ENCODE data around the gene STARD13.

STARD13 gene

DNA sequence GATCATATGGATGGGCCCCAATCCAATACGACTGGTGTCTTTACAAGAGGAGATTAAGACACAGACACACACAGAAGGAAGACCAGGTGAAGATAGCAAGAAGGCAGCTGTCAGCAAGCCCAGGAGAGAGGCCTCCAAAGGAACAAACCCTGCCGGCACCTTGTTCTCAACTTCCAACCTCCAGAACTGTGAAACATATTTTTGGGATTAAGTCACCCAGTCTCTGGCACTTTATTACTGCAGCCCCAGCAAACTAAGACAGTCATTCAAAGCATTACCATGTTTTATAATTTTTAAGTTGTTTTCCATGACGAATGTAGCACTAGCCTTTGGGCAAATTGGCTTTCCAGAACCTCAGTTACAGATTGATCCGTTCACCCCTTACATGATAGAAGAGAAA is 11.3 kb downstream of the STARD13 start:
- no peak for DNase-seq

DNA sequence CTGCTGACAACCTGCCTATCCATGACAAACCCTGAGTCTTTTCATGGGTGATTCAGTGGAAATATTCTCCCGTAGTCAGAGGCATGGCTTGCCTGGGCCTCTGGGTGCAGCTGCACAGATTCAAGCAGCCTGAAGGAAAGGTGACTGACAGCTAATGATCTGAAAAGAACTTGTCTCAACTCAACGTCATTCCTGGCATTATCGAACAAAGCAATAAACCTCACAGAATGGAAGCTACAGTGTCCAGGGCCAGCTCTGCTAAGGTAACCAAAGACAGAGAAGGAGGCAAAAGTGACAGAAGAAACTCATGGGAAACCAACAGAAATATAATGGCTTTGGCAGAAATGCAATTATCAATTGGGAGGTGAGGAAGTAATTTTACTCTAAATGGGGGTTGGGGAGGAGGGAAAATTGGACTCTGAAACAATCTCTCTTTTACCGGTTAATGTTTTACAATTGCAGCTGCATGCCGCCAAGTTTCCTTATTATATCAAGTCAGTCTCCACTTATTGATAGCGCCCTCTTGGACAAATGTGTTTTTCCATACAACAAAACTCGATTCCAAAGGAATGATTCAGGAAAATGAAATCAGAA is 12.9 kb downstream of the STARD13 start:
- no peak for DNase-seq

DNA sequence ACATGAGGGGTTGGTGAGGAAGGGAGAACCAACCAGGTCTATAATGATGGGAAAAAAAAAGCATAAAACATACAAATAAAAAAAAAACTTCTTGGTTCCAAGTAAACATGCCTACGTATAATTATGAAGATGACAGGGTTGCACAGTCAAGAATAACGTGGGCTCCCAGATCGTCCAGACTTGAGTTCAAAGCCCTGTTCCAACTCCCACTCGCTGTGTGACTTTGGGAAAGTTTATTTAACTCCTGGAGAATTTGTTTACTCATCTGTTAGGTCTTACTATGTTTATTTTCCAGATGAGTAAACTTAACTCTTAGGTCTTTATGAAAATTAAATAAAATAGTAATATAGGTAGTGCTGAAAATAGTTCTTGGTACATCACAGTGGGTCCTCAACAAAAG is 13.8 kb downstream of the STARD13 start:
- no peak for DNase-seq

DNA sequence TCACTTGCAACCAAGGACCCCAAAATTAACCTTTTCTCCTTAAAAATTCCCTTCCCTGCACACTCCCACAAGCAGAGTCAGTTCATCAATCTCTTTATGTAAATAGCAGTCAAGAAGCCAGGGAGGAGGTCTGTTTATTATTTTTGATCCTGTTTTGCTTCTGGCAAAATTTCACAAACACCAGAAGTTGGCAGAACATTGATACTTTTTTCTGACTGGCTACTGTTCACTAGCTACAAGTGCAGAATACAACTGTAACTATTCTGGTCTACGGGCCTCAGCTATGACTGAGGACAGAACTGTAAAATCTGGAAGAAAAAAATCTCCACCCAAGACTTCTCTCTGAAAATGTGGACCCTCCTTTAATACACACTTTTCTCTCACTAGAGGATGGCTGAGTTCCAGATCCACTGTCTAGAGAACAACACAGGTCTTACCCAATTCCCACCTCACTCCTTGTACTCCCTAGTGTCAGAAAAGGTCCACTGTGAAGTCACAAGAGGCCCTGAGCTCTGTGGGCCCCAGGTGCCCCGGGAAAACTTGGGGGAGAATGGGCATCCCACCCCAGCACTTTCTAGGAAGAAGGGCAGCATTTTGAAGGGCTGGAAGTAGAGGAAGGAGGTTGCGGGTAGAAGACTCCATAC is 14.5 kb downstream of the STARD13 start:
- DNase-seq, result no peak

DNA sequence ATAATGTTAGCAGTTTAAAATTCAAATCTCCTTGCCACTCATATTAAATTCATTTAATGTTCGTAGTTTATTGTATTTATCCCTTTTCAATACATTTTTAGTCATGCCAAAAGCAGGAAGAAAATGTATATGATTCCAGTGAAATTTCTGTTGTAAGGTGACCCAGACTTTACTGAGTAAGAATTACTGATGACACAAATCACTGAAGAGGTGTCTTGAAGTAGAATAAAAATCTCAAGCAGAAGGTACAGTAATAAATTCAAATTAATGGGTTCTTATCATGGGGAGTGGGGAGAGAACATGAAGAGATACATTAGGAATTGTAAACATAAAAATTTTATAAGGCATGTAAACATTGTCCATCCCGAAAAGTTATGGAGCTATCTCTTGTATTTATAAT is 19.9 kb downstream of the STARD13 start:
- no peak for DNase-seq

DNA sequence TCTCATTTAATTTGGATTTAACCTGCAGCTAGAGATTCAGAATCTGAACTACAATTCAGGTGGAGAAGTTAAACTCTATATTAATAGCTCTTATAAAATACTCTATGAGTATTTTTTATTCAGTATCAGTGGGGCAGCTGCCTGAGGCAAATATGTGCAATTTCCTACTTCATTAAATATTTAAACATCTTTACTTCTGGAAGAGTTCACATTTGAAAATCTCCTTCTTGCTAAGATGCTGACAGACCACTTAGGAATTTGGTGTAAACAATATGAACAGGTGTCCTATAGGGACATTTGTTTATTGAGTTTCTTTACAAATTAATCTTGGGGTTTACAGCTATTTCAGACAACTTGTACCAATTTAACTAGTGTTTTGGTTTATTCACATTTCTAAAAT is 20.4 kb downstream of the STARD13 start:
- DNase-seq, result no peak

DNA sequence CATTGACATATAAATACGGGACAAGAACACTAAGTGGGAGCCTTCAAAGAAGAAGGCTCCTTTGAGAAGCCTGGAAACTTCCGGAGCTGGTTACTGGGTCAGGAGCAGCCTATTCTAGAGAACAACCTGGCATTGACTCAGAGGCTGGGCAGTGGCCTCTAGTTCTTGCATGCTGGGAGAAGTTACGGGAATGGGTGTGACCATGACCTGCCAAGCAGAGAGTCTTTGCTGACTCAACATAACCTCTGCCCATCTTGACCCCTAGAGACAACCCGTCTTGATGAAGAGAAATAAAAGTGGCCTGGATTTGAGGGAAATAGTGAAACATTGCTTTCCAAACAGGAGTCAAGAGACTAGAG is 21.0 kb downstream of the STARD13 start:
- no peak for DNase-seq

DNA sequence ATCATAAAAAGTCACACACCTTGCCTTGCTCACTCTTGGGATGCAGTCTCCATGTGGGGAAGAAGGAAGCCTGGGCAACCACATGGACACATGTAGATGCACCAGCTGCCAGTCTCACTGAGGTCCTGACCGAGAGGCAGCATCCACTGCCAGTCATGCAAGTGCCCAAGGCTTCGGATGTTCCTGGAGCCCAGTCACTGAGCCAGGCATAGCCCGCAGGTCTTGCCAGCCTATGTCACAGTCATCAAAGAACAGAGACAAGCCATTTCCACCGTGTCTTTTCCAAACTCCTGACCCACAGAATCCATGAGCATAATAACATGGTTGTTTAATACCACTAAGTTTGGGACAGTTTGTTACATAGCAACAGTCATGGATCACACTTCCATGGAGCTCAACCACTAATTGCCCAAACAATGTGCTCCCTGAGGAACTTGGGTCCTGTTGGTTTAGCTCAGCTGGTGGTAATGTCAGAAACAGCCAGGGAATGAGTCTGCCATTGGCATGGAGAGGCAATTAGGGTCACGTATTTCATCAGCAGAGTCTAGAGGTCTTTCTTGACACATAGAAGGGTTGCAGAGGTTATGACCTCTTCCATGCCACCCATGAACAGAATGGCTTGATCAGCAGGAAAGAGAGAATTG is 21.5 kb downstream of the STARD13 start:
- no peak for DNase-seq

DNA sequence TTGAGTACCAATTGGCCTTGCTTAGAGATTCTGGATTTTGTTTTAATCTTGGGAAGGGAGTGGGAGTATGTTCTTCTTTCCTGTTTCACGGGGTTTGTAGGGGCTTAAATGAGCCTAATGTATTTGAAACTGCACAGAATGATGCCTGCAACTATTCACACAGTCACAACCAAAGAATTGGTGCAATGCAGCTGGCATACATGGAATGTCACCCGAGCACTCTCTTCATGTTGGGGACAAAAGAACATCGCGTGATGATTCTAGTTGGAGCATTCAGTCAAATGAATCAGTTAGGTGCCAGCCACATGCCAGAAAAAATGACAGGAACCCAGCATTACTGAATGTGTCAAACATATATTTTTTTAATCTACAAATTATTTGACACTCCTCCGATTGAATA is 22.1 kb downstream of the STARD13 start:
- no peak for DNase-seq

DNA sequence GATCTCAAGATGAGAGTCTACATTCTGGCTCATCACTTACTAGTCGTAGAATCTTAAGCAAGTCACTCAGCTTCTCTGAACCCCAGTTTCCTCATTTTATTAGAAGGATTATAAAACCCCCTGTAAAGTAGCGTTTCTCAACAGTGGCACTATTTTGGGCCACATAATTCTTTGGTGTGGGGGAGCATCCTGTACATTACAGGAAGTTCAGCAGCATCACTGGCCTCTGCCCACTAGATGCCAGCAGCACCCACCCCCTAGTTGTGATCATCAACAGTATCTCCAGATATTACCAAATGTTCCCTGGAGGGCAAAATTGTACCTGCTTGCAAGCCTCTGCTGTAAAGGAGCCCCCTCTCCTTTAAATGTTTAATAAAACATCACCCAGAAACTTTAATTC is 22.6 kb downstream of the STARD13 start:
- peak; percentile 13 for DNase-seq

DNA sequence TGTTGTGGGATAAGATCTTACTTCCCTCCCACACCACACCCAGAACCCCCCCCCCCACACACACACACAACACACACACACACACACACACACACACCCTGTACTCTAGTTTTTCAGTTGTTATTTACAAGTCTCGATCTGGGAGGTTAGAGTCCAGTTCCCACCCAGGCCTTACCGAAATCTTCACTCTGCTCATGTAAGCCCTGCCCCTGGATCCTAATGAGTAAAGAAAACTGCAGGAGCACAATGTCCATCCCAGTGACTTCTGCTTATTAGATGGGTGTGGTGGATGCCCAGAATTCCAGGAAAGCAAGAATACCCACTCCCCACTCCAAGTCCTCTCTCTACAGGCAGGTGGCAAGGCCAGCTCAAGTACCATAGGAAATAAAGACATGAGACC is 23.0 kb downstream of the STARD13 start:
- no peak for DNase-seq

DNA sequence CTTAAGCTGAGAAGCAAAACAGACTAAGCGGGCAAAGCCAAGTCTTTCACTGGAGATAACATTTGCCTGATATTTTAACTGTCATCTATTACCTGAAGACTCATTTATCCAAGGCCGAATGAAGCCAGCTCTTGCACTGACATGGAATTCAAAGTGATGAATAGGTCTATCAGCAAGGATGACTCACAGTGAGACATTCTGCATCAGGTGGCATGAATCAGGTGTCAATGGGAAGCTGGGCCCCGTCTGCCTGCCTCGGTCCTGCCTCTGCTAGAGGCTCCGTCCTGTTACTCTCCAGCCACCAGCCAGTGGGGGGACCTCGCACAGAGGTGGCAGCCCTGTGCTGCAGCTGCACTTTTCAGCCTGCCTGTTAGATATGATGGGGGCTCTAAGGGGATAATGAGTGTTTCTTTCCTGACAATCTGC is 23.5 kb downstream of the STARD13 start:
- no peak for DNase-seq

DNA sequence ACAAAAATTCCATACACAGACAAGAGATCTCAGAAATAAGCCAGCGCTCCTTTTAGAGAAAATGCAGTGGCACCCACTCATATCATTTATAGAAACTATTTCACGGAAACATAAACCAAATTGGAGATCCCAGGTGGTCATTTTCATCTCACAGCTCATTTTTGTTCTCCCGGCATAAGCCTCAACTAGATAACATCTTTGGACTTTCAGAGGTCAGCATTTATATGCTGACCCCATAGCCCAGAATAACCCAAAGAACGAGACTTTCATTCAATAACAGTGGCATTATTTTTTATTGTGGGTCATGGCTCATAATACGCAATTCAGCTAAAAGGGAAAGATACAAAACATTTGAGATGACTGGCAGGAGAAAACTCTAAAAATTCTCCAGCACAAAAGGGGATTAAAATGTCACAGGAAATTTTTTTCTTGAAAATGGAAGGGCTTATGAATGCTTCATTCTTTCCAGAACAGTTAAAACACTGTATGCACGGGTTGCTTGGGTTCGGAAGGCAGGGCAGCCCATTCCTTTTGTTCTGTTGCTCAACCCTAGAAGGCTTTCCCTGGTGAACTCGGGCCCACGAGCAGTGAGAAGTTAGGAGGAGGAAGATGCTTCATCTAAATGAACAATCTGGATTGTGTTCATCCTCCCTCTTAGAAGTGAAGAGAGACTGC is 24.0 kb downstream of the STARD13 start:
- DNase-seq, result no peak

DNA sequence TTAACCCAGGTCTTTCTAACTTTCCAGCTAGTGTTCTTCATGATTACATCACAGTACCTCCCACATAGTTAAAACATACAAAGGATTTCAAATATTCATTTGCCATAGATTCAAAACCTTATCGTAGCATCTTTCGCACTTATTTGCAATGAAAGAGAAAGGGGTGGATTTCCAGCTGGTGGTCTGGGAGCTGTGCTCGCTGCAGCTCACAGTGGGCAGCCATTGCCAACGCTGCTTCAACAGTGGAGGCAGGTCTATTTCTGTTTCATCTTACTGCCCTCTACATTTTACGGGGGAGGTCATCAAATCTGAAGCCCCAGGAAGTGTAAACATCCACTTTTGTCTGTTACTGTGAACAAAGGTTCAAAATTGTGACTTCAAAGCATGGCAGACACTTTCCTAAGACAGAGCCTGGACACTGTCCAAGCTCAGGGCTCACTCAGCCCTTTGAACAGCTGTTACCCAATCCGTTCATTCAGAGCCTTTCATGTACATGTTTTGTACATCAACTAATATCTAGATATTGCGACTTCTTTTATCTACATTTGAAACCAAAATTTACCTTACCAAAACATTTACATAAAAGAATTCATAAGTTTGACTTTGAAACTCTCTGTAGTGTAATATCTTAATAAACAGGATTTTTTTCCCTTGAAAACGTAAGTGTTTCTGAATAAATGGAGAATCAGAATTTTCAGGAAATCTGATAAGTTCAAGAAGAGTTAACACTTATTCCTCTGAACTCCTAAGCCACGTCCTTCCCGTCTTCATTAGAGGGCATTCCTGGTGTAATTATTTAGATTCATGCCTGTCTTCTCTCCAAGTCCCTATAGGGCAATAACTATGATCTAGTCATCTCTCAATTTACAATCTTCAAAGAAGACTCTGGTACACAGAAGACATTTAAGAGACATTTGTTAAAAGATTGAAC is 25.1 kb downstream of the STARD13 start:
- peak; percentile 50 for DNase-seq

DNA sequence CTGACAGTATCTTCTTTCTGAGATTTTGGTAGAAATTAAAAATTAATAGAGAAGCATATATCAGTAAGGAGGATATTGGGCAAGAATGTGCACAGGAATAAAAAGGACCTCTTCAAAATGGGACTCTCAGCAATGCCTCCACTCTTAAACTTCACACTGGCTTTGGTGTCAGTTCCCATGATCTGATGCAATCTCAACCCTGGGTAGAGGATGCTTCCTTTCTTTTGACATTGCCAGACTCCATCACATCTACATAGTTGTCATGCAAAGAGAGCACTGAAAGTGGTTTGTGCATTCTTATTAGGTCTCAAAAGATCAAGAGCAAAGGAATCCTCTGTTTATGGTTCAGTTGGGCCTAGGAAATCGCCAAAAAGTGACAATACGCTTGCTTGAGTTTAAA is 26.3 kb downstream of the STARD13 start:
- DNase-seq, result no peak

DNA sequence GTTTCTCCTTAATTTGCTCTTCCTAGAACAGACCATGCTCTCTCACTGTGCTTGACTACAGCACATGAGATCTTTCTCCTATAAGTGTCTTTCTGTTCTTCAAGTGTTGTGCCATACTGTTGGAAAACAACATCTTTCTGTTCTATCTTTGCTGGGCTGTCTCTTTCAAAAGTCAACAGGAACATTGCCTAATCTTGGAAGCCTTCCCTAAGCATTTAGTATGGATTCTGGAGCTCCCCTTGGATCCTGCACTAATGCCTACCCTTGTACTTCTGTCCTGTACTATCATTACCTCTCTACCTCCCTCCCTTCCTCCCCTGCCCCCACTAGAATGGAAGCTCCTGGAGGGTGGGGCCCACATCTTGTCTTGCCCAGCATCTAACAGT is 26.8 kb downstream of the STARD13 start:
- DNase-seq, result no peak

DNA sequence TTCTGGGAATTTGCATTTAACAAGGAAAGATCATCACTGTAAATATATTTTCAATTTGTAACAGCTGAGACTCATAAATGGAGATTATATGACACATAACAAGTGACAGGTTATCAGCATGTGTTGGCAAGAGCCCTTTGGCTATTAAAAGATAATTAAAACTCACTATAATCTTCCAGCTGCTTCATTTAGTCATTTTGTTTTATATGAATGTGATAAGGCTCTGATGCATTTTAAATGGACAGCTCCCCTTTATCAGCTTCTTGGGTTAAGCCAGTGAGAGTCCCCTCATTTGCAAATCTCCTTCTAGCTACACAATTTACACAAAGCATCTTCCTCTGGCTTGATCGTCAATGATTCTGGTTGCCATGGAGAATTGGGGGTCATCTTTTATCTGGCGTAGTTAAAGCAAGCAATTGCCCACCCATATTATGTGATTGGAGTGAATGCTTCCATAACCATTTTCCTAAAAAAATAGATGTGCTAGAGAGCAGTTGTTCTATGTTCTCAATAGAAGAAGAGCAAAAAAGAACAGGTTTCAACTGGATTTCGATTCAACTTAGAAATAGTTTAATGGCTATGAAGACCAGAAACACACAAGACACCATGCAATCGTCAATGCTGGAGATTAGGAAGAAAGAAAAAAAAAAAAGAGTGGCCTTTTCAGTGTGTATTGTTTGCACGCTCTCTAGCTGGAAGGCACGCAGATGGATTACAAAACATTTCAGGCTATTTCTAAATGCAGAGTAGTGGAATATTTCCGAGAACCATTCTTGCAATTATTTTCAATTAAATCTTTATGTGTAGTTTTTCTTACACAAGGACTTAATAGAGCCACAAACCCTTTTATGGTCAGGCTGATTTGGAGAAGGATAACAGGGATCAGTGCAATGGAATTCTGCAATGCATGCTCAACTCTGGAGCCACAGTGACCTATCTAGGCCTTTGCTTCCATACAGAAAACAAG is 27.4 kb downstream of the STARD13 start:
- DNase-seq, result no peak

DNA sequence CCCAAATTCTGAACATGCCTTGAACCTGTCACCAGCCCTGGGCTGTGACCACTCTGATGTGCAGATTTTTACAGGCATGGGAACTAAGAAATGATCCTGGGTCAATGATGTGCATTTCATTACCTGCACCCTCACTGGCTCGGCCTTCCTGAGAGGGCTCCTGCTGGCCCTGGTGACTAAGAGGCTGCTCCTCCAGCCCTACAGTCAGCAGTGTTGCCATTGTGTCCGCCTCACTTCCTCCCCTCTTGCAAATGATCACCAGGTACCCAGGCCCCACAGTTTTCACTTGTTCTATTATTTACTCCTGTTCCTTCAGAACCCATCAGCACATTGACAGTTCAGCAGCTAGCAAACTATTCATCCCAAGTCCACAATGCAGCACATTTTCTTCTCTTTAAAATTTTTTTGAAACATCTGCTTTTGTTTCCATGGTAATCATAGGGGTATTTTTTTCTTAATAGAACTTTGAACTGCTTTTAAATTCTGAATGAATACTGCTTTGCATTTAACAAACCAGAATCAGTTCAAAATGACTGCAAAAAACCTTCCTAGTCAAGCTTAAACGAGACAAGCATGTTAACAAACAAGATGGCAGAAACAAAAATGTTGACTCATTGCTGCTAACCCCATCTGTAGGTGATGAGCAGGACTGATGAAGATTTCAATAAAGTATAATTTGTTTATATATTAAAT is 29.3 kb downstream of the STARD13 start:
- DNase-seq, result no peak

DNA sequence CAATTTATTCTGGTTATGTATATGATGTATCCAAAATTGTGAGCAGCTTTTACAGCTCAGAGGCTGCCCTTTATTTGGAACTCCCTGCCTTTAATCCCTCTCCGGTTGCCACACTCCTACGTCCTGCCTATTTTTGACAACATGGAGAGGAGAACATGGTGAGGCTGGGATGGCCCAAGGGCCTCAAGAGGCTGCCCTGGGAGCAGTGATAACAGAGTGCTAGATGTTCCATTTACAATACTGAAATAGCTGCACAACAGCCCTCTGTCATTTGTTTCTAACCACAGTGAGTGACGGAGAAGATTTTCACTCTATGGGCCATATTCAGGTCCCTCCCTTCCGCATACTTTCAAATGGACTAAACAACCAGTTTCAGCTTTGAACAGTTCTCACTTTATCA is 33.4 kb downstream of the STARD13 start:
- DNase-seq, result no peak

DNA sequence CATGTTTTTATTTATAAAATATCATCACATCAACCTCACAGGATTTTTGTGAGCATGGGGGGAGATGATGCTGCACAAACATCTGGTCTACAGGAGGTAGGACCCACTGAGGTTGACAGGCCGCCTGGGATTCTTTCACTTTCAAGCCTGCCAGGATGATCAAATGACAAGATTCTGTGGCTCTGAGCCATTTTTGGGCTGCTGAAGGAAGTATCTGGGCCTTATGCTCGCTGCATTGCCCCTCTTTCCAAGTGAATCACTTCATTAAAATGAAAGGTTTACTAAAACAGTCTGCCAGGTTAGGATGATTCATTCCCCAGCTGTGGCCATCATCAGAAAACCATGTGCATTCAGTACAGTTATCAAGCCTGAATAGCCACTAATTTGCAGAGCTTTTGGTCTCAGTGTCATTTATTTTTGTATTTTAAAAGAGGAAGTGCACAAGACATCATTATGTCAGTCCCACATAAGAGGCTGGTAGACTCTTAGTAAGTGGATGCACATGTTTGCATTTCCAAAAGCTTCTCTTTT is 34.4 kb downstream of the STARD13 start:
- DNase-seq, result no peak

DNA sequence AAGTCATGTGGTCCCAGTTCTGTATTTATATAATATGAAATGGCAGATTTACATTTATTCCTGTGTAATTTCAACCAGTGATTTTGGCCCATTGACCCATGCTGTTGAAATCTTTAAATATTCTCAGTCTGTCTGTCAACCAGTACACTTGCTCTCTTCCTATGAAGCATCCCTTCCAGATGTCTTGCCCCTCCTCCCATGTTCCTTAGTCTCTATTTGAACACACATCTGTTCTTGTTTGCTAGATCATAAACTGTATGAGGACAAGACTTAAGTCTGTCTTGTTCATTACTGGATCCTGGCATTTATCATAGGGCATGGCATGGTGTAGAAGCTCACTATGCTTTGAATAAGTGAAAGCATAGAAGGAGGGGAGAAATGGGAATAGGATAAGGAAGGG is 34.9 kb downstream of the STARD13 start:
- DNase-seq, result no peak
